Natural killer cell (primary cell): Measurements from ENCODE around the gene GBP4. TPM values are rescaled to one million over a fixed set of nuclear protein-coding genes. Genes with fewer than 3 reads are reported as not detected.

Source experiments
- ATAC-seq, 3 donors: fragments of 150-1000 bp in 2 of 3; fragments of 200-7000 bp in 1 of 3; cut with Tn5 transposase; 1 replicate in 1 of 3; 2 replicates in 2 of 3; pipeline ENCODE4 v1.10.0; 2021; ENCODE audit warnings: mild to moderate bottlenecking in 2 of 3, moderate library complexity in 2 of 3
- DNase-seq, 2 donors: peaks; one replicate each; pipeline versions ENCODE4 v3.0.0 to v3.0.0-alpha.2; 2013 to 2021; ENCODE audit warnings: mixed read lengths in 1 of 2
- H3K27ac ChIP-seq: one replicate; pipeline ENCODE4 v1.5.1; 2013; ENCODE audit warnings: mild to moderate bottlenecking, low read length
- H3K27me3 ChIP-seq: one replicate; pipeline ENCODE4 v1.6.1; 2013; ENCODE audit warnings: low read length; ENCODE audit not compliant: control insufficient read depth, insufficient read depth
- H3K36me3 ChIP-seq: one replicate; pipeline ENCODE4 v1.6.1; 2013; ENCODE audit warnings: low read length; ENCODE audit not compliant: control insufficient read depth, insufficient read depth
- H3K4me1 ChIP-seq: one replicate; pipeline ENCODE4 v1.6.1; 2013; ENCODE audit warnings: low read length; ENCODE audit not compliant: control insufficient read depth, insufficient read depth
- H3K4me3 ChIP-seq: one replicate; pipeline ENCODE4 v1.5.1; 2013; ENCODE audit warnings: low read length
- H3K9me3 ChIP-seq: one replicate; pipeline ENCODE4 v1.6.1; 2013; ENCODE audit warnings: low read length; ENCODE audit not compliant: control insufficient read depth, insufficient read depth
- H3K27ac Mint-ChIP-seq, 2 donors: one replicate each; pipeline ENCODE4 v1.8.0; 2022; ENCODE audit warnings: mild to moderate bottlenecking in 2 of 2, mixed read lengths in 2 of 2, moderate library complexity in 1 of 2
- H3K27me3 Mint-ChIP-seq, 2 donors: one replicate each; pipeline ENCODE4 v1.8.0; 2022; ENCODE audit warnings: low read depth in 2 of 2, mixed read lengths in 2 of 2
- H3K36me3 Mint-ChIP-seq: one replicate; pipeline ENCODE4 v1.8.0; 2022; ENCODE audit warnings: mixed read lengths
- H3K4me1 Mint-ChIP-seq, 2 donors: one replicate each; pipeline ENCODE4 v1.8.0; 2022; ENCODE audit warnings: mixed read lengths in 2 of 2
- H3K4me3 Mint-ChIP-seq: one replicate; pipeline ENCODE4 v1.8.0; 2022; ENCODE audit warnings: mild to moderate bottlenecking, moderate library complexity, mixed read lengths
- H3K9me3 Mint-ChIP-seq, 2 donors: one replicate each; pipeline ENCODE4 v1.8.0; 2022; ENCODE audit warnings: mixed read lengths in 2 of 2
- CTCF ChIP-seq: fragments of 200-600 bp; IDR thresholded peaks from one replicate; pipeline ENCODE4 v1.8.0; 2022; ENCODE audit warnings: antibody characterized with exemption
- WGBS: methylation state at CpG from one replicate; pipeline ENCODE4 v1.1.7; 2013; ENCODE audit warnings: missing lambda C conversion rate; ENCODE audit not compliant: insufficient coverage; 5-methylcytosine and 5-hydroxymethylcytosine counted together
- intact Hi-C: fragments of 100-400 bp; cut with micrococcal nuclease; formaldehyde crosslinking; loops from one replicate; pipeline ENCODE4 v1.14.2; 2022
- total RNA-seq, 4 donors: library from RNA; stranded (reverse); fragments of 120-200 nt in 1 of 4; gene quantifications; one replicate each; pipeline versions ENCODE4 v1.2.3 to v1.2.4, GENCODE V29; 2013 to 2022

GBP4 gene
- total RNA-seq, 3 donors from 2014 or later (not counting 1 experiment from before 2014, with no cell fraction given): 39.1 to 62.1 (median 45.6) TPM

- DNase-seq: no peak
- Mint-ChIP-seq H3K27ac (no peak overlapping the region), H3K4me1 (peaks cover 21 to 22% of the 10 kb centered on the region in 2 donors), H3K9me3 (no peaks in the 10 kb centered on the region), H3K4me3 (no peak overlapping the region), H3K36me3 (no peaks in the 10 kb centered on the region), H3K27me3 (no peaks in the 10 kb centered on the region)
- intact Hi-C loops: no loop called here
- no peaks in the 10 kb centered on the region for H3K4me1 ChIP-seq
- no peak for TF ChIP-seq CTCF
- no peaks in the 10 kb centered on the region for H3K36me3 ChIP-seq
- no peaks in the 10 kb centered on the region for H3K27me3 ChIP-seq
- H3K27ac ChIP-seq: no peak overlapping the region
- no peaks in the 10 kb centered on the region for H3K9me3 ChIP-seq
- no peak overlapping the region for H3K4me3 ChIP-seq
- 94% methylated on average over 2 of the region's 3 CpGs for WGBS
- ATAC-seq: no peak
These were observed 50.8 kb downstream of the GBP4 start for GRCh38 chr1:89147678-89148658.

- Mint-ChIP-seq H3K27ac (no peak overlapping the region), H3K4me3 (no peak overlapping the region), H3K9me3 (no peaks in the 10 kb centered on the region), H3K36me3 (no peaks in the 10 kb centered on the region), H3K4me1 (peaks cover 22% of the 10 kb centered on the region in 2 donors), H3K27me3 (no peaks in the 10 kb centered on the region)
- TF ChIP-seq CTCF: no peak
- DNase-seq (no peak), ATAC-seq (no peak)
- no peak overlapping the region for H3K27ac ChIP-seq
- intact Hi-C loops: no loop called here
- H3K27me3 ChIP-seq: no peaks in the 10 kb centered on the region
- 48% methylated on average over 2 of the region's 3 CpGs for WGBS
- H3K9me3 ChIP-seq: no peaks in the 10 kb centered on the region
- H3K4me1 ChIP-seq: no peaks in the 10 kb centered on the region
- no peaks in the 10 kb centered on the region for H3K36me3 ChIP-seq
- H3K4me3 ChIP-seq: no peak overlapping the region
These were observed 52.0 kb downstream of the GBP4 start for GRCh38 chr1:89146721-89147120.

GRCh38 chr1:89143484-89143883 lies 55.3 kb downstream of the GBP4 start:
- 86% methylated on average over 1 of the region's 2 CpGs for WGBS
- TF ChIP-seq CTCF: no peak
- Histone ChIP-seq H3K36me3 (no peaks in the 10 kb centered on the region), H3K27me3 (no peaks in the 10 kb centered on the region), H3K9me3 (no peaks in the 10 kb centered on the region), H3K27ac (no peak overlapping the region), H3K4me1 (no peaks in the 10 kb centered on the region), H3K4me3 (no peak overlapping the region)
- no peak for ATAC-seq
- H3K9me3 Mint-ChIP-seq: no peaks in the 10 kb centered on the region
- no peak for DNase-seq
- H3K4me3 Mint-ChIP-seq: no peak overlapping the region
- H3K4me1 Mint-ChIP-seq: peaks cover 11 to 16% of the 10 kb centered on the region in 2 donors
- H3K27ac Mint-ChIP-seq: no peak overlapping the region
- H3K36me3 Mint-ChIP-seq: no peaks in the 10 kb centered on the region
- no peaks in the 10 kb centered on the region for H3K27me3 Mint-ChIP-seq
- intact Hi-C loops: no loop called here
